ENCODE results near the gene DEPDC7. TPM values are rescaled to one million over a fixed set of nuclear protein-coding genes. Genes with fewer than 3 reads are reported as not detected.
"Not testable (repeated sequence)": the region's sequence is repeated elsewhere in the genome, so short reads cannot be mapped to it uniquely, and the experiment has no call there.

The DEPDC7 gene
- total RNA-seq, 3 donors from 2014 or later: 0.59 to 0.98 (median 0.64) TPM

- intact Hi-C loops (cut with DNase I; ENCODE audit: low total_unique reads): no loop called here
- DNase-seq (ENCODE audit: low spot score in 2 of 2): no peak
- Histone ChIP-seq H3K4me3 (peak overlapping the region; percentile 60 to 97 (median 92)), H3K4me1 (no peaks in the 10 kb centered on the region), H3K27me3 (no peaks in the 10 kb centered on the region), H3K36me3 (no peaks in the 10 kb centered on the region), H3K27ac (peak overlapping the region; percentile 98), H3K9me3 (no peaks in the 10 kb centered on the region)
- TF ChIP-seq POLR2AphosphoS5 (IDR thresholded peaks at IDR 0.05) (no peak), POLR2A (IDR thresholded peaks at IDR 0.05) (no peak)
Measured at GRCh38 chr11:33040033-33040861, 24.6 kb downstream of the DEPDC7 start.

- Histone ChIP-seq H3K9me3 (no peaks in the 10 kb centered on the region), H3K27ac (no peak overlapping the region), H3K4me1 (no peaks in the 10 kb centered on the region), H3K36me3 (no peaks in the 10 kb centered on the region), H3K4me3 (peak overlapping the region; percentile 60 to 97 (median 92)), H3K27me3 (no peaks in the 10 kb centered on the region)
- TF ChIP-seq POLR2A (IDR thresholded peaks at IDR 0.05): no peak
- TF ChIP-seq POLR2AphosphoS5 (IDR thresholded peaks at IDR 0.05): no peak
- no peak for TF ChIP-seq CTCF (IDR thresholded peaks at IDR 0.05)
- no peak for DNase-seq (ENCODE audit: low spot score in 2 of 2)
- intact Hi-C loops (cut with DNase I; ENCODE audit: low total_unique reads): no loop called here
Measured at GRCh38 chr11:33040862-33041453, 25.3 kb downstream of the DEPDC7 start.

- Histone ChIP-seq H3K9me3 (no peaks in the 10 kb centered on the region), H3K36me3 (no peaks in the 10 kb centered on the region), H3K4me3 (no peak overlapping the region), H3K27me3 (no peaks in the 10 kb centered on the region), H3K4me1 (no peaks in the 10 kb centered on the region), H3K27ac (no peak overlapping the region)
- intact Hi-C loops (cut with DNase I; ENCODE audit: low total_unique reads): no loop called here
- TF ChIP-seq CTCF (IDR thresholded peaks at IDR 0.05) (no peak), POLR2A (IDR thresholded peaks at IDR 0.05) (no peak), POLR2AphosphoS5 (IDR thresholded peaks at IDR 0.05) (no peak)
- no peak for DNase-seq (ENCODE audit: low spot score in 2 of 2)
Measured at GRCh38 chr11:33043221-33043830, 27.6 kb downstream of the DEPDC7 start.

GRCh38 chr11:33044285-33044756 lies 28.6 kb downstream of the DEPDC7 start:
- intact Hi-C loops (cut with DNase I; ENCODE audit: low total_unique reads): no loop called here
- no peak for DNase-seq (ENCODE audit: low spot score in 2 of 2)
- Histone ChIP-seq H3K4me3 (no peak overlapping the region), H3K36me3 (no peaks in the 10 kb centered on the region), H3K27me3 (no peaks in the 10 kb centered on the region), H3K27ac (no peak overlapping the region), H3K4me1 (no peaks in the 10 kb centered on the region), H3K9me3 (no peaks in the 10 kb centered on the region)
- TF ChIP-seq CTCF (IDR thresholded peaks at IDR 0.05) (no peak), POLR2A (IDR thresholded peaks at IDR 0.05) (no peak), POLR2AphosphoS5 (IDR thresholded peaks at IDR 0.05) (no peak)

GRCh38 chr11:33045551-33046255 lies 30.0 kb downstream of the DEPDC7 start:
- Histone ChIP-seq H3K36me3 (no peaks in the 10 kb centered on the region), H3K4me1 (no peaks in the 10 kb centered on the region), H3K27me3 (no peaks in the 10 kb centered on the region), H3K27ac (no peak overlapping the region), H3K9me3 (no peaks in the 10 kb centered on the region), H3K4me3 (no peak overlapping the region)
- TF ChIP-seq POLR2A (IDR thresholded peaks at IDR 0.05) (no peak), CTCF (IDR thresholded peaks at IDR 0.05) (no peak), POLR2AphosphoS5 (IDR thresholded peaks at IDR 0.05) (no peak)
- no peak for DNase-seq (ENCODE audit: low spot score in 2 of 2)
- intact Hi-C loops (cut with DNase I; ENCODE audit: low total_unique reads): no loop called here

GRCh38 chr11:33048701-33049100 lies 33.0 kb downstream of the DEPDC7 start:
- H3K9me3 ChIP-seq; H3K36me3 ChIP-seq; intact Hi-C loops (cut with DNase I; ENCODE audit: low total_unique reads): not testable (repeated sequence)

GRCh38 chr11:33049565-33050408 lies 34.1 kb downstream of the DEPDC7 start:
- DNase-seq (ENCODE audit: low spot score in 2 of 2); H3K27ac ChIP-seq; intact Hi-C loops (cut with DNase I; ENCODE audit: low total_unique reads); H3K4me1 ChIP-seq; H3K36me3 ChIP-seq; H3K9me3 ChIP-seq; H3K27me3 ChIP-seq; H3K4me3 ChIP-seq: not testable (repeated sequence)

More at GRCh38 chr11:33048701-33049100, 33.0 kb downstream of the DEPDC7 start:
- H3K4me1 ChIP-seq; H3K4me3 ChIP-seq; H3K27ac ChIP-seq; DNase-seq (ENCODE audit: low spot score in 2 of 2); H3K27me3 ChIP-seq: not testable (repeated sequence)

Data from breast epithelium (tissue), 4 donors.